Activated CD8-positive, alpha-beta memory T cell treated with anti-CD3 and anti-CD28 coated beads for 36 hours (primary cell): ENCODE results near the gene MAP2K4. TPM values are rescaled to one million over a fixed set of nuclear protein-coding genes. Genes with fewer than 3 reads are reported as not detected.

Experiments
- CTCF ChIA-PET: fragments of 350-600 bp; sonication (Branson Sonifier 250); formaldehyde crosslinking; loops from one replicate; lab custom pipeline; 2021; ENCODE audit warnings: antibody characterized with exemption; lab: Charles Lee
- POLR2A ChIA-PET: fragments of 350-600 bp; sonication (Branson Sonifier 250); formaldehyde crosslinking; loops from one replicate; lab custom pipeline; 2021; ENCODE audit warnings: antibody characterized with exemption; lab: Charles Lee
- total RNA-seq, 2 experiments: library from RNA; stranded (reverse); gene quantifications; one replicate each; pipeline ENCODE4 v1.2.3, GENCODE V29; 2021

The MAP2K4 gene
- total RNA-seq, 2 experiments from 2014 or later = 43.3 to 44.1 TPM

- POLR2A ChIA-PET = no interaction called here
Measured at GRCh38 chr17:12027658-12028057, 7.0 kb downstream of the MAP2K4 start.

DNA sequence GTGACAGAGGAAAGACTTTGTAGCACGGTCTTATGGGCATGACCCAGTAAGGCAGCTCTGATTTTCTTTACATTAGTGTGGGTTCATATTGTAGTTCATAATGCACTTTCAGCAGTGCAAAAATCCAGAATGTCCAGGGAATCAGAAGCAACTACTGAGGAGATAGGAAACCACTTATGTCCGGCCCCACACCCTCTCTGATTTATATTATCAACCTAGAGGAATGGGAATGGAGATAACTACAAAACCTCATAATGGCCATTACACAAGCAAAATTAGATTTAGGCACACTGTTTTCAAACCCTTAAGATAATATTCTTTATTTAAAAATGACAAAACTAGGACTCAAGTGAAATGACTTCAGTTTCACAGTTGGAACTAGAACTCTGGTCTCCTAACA is 7.9 kb downstream of the MAP2K4 start:
- ChIA-PET CTCF (no interaction called here), POLR2A (no interaction called here)

More at GRCh38 chr17:12027658-12028057, 7.0 kb downstream of the MAP2K4 start:
- CTCF ChIA-PET = no interaction called here

- CTCF ChIA-PET = no interaction called here
Measured at GRCh38 chr17:12034538-12034937, 13.9 kb downstream of the MAP2K4 start.

GRCh38 chr17:12035673-12036072 is 15.0 kb downstream of the MAP2K4 start:
- POLR2A ChIA-PET = no interaction called here
- CTCF ChIA-PET = no interaction called here

More at GRCh38 chr17:12034538-12034937, 13.9 kb downstream of the MAP2K4 start:
- POLR2A ChIA-PET = no interaction called here

- ChIA-PET CTCF (no interaction called here), POLR2A (interaction anchor here (1.2 kb wide), 1 partner anchor 41 kb away, joined by 3 read pairs; the partner anchor contains the start of gene ZNF18)
Measured at GRCh38 chr17:12037970-12038369, 17.3 kb downstream of the MAP2K4 start.

GRCh38 chr17:12040478-12040877 is 19.8 kb downstream of the MAP2K4 start:
- POLR2A ChIA-PET = no interaction called here
- CTCF ChIA-PET = interaction anchor here (1.1 kb wide), 1 partner anchor 16 kb away, joined by 3 read pairs; no protein-coding TSS in a partner anchor

DNA sequence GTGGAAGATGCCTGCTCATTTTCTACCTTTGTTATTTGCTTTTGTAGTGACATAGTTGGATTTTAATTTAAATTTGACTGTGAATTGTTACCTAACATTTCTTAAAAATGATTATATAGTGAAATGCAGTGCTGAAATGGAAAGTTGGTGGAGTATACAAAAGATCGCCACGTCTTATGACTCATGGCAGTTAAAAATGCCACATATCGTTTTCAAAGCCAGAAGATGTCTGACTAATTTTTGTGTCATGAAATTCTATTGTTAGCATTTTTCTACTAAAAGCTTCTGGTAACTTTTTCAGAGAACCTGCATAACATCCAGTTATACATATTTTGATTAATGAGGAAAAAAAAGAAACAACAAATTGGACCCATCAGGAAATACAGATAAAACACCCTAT is 20.6 kb downstream of the MAP2K4 start:
- ChIA-PET POLR2A (no interaction called here), CTCF (no interaction called here)

DNA sequence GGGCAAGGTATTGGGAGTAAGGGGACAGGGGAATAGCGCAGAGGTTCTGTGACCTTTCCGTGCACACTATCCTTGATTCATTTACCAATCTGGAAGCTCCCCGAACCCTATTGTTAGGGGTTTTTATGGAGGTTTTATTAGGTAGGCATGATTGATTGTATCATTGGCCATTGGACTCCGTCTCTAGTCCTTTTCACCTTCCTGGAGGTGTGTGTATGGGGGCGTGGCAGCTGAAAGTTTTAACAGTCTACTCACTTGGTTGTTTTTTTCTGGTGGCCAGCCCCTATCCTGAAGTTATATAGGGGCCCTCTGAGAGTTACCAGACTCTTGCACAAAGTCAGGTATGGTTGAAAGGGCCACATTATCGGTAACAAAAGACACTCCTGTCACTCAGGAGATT is 23.0 kb downstream of the MAP2K4 start:
- ChIA-PET CTCF (no interaction called here), POLR2A (no interaction called here)

DNA sequence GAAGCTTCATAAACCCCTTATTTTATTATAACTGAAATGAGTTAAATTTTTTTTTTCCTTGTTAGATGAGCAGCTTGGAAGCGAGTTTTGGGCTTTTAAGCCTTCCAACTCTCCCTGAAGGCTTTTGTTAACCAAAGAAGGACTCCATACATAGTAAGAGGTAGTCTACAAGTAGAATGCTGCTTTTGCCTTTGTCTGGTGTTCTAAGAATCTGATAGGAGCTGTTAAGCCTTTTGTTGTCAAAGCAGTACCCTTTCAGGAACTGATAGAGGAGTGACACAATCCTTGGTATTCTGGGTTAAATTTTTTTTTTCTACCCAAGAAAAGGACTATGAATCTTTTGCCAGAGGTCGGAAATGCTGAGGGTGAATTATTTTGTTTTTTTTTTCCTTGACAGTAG is 26.1 kb downstream of the MAP2K4 start:
- ChIA-PET POLR2A (no interaction called here), CTCF (interaction anchor here (0.7 to 1.7 kb wide), 3 partner anchors 9 to 25 kb away, joined by 3 to 4 read pairs (median 3); no protein-coding TSS in a partner anchor)

DNA sequence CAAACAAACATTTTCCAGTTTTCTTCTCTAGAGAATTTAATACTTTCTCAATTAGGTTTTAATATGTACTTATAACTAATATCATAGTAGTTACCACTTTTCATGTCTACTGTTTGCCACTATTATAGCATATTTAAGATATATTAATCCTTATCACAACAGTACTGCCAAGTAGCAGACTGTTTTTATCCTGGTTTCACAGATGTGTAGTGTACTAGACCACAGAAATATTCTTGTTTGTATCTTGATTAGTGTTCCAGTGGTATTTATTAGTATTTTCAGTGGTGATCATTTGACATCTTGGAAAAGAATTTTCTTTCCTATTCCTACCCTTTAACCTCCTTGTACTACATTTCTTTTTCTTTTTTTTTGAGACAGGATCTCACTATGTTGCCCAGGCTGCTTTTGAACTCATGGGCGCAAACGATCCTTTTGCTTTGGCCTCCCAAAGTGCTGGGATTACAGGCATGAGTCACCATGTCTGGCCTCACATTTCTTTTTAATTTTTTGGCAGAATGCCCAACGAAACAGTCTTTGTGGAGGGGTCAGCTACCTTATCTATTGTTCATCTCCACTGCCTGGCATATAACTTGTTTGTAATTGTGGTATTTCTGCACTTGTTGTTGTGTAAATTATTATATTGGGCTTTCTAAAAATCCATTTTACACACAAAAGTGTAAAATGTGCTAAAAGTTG is 27.2 kb downstream of the MAP2K4 start:
- ChIA-PET CTCF (interaction anchor here (1.1 to 1.7 kb wide), 2 partner anchors 7 to 17 kb away, joined by 3 to 4 read pairs; no protein-coding TSS in a partner anchor), POLR2A (no interaction called here)

GRCh38 chr17:12048843-12049473 is 28.3 kb downstream of the MAP2K4 start:
- CTCF ChIA-PET = no interaction called here
- POLR2A ChIA-PET = no interaction called here

- ChIA-PET POLR2A (no interaction called here), CTCF (no interaction called here)
Measured at GRCh38 chr17:12050646-12051225, 30.1 kb downstream of the MAP2K4 start.

GRCh38 chr17:12053552-12053951 is 32.9 kb downstream of the MAP2K4 start:
- ChIA-PET CTCF (no interaction called here), POLR2A (no interaction called here)

DNA sequence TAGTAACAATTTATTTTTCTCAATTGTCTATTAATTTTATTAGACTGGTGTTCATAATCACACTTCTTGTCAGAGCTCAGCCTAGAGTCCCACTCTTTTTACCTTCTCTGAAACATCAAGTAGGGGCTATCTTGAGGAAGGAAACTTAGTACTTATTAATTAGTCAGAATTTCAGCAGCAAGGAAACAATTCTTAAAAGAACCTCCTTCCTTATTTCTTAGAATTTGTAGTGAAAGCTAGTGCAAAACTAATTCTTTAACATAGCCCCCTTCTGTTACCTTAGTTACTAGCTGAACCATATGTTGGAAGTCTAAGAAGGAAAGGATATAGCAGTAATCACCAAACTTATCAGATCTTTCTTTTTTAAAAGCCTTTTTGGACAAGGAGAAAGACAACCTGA is 35.2 kb downstream of the MAP2K4 start:
- CTCF ChIA-PET = interaction anchor here (1.5 kb wide), 1 partner anchor 9 kb away, joined by 4 read pairs; no protein-coding TSS in a partner anchor
- POLR2A ChIA-PET = interaction anchor here (1.2 to 1.4 kb wide), 2 partner anchors 35 to 59 kb away, joined by 4 to 6 read pairs; partner anchors contain the start of genes MAP2K4 and ZNF18

GRCh38 chr17:12057520-12057919 is 36.8 kb downstream of the MAP2K4 start:
- CTCF ChIA-PET = no interaction called here
- POLR2A ChIA-PET = no interaction called here

- POLR2A ChIA-PET = no interaction called here
Measured at GRCh38 chr17:12058535-12058934, 37.9 kb downstream of the MAP2K4 start.

GRCh38 chr17:12062249-12062648 is 41.6 kb downstream of the MAP2K4 start:
- CTCF ChIA-PET = interaction anchor here (1.0 kb wide), 1 partner anchor 72 kb away, joined by 3 read pairs; no protein-coding TSS in a partner anchor
- POLR2A ChIA-PET = no interaction called here

More at GRCh38 chr17:12058535-12058934, 37.9 kb downstream of the MAP2K4 start:
- CTCF ChIA-PET = no interaction called here

GRCh38 chr17:12064395-12064794 is 43.7 kb downstream of the MAP2K4 start:
- ChIA-PET POLR2A (no interaction called here), CTCF (no interaction called here)

DNA sequence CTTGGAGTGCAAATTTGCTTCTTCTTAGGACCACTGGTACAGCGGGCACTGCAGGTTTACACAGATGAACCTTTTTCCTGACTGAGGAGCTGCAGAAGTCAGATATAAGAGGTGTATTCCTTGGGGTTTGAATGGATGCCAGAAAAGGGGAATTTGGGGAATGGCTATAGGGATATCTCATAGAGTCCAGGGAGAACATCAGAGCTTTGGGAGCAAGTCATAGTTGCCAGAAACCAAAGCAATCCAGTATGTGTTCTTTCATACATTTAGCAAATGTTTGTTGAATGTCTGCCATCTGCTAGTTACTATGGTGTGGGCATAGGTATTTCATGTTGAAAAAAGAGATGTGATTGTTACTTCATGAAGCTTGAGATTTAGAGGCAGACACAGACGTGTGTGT is 46.8 kb downstream of the MAP2K4 start:
- CTCF ChIA-PET = no interaction called here

GRCh38 chr17:12068946-12069345 is 48.3 kb downstream of the MAP2K4 start:
- CTCF ChIA-PET = no interaction called here
- POLR2A ChIA-PET = no interaction called here

More for the DNA sequence above, 46.8 kb downstream of the MAP2K4 start:
- POLR2A ChIA-PET = no interaction called here
